Ishikawa (cell line): Measurements from ENCODE around the gene LANCL1.

Experiments
- CEBPB ChIP-seq: IDR thresholded peaks from 2 replicates; pipeline ENCODE4 v1.6.1; 2012
- CREB1 ChIP-seq: IDR thresholded peaks from 2 replicates; pipeline ENCODE4 v1.6.1; 2012; ENCODE audit warnings: low read depth
- EGR1 ChIP-seq: IDR thresholded peaks from 2 replicates; pipeline ENCODE4 v1.6.1; 2012
- EP300 ChIP-seq: IDR thresholded peaks from 2 replicates; pipeline ENCODE4 v1.6.1; 2012; ENCODE audit warnings: borderline replicate concordance
- FOXM1 ChIP-seq: IDR thresholded peaks from 2 replicates; pipeline ENCODE4 v1.6.1; 2012; ENCODE audit warnings: low read depth, borderline replicate concordance
- MAX ChIP-seq: IDR thresholded peaks from 2 replicates; pipeline ENCODE4 v1.6.1; 2012
- NFIC ChIP-seq: IDR thresholded peaks from 2 replicates; pipeline ENCODE4 v1.6.1; 2012
- RAD21 ChIP-seq: IDR thresholded peaks from 2 replicates; pipeline ENCODE4 v1.6.1; 2012; ENCODE audit warnings: low read depth
- REST ChIP-seq: IDR thresholded peaks from 2 replicates; pipeline ENCODE4 v1.6.1; 2012; ENCODE audit warnings: low read depth, mild to moderate bottlenecking
- TAF1 ChIP-seq: IDR thresholded peaks from 2 replicates; pipeline ENCODE4 v1.6.1; 2012; ENCODE audit warnings: low read depth, mild to moderate bottlenecking
- TCF12 ChIP-seq: IDR thresholded peaks from 2 replicates; pipeline ENCODE4 v1.6.1; 2012; ENCODE audit warnings: low read depth
- TEAD4 ChIP-seq: IDR thresholded peaks from 2 replicates; pipeline ENCODE4 v1.6.1; 2012
- USF1 ChIP-seq: IDR thresholded peaks from 2 replicates; pipeline ENCODE4 v1.6.1; 2012
- YY1 ChIP-seq: IDR thresholded peaks from 2 replicates; pipeline ENCODE4 v1.6.1; 2012; ENCODE audit warnings: low read depth
- ZBTB7A ChIP-seq: IDR thresholded peaks from 2 replicates; pipeline ENCODE4 v1.6.1; 2012; ENCODE audit warnings: low read depth

LANCL1 gene

GRCh38 chr2:210422366-210422765, 54.2 kb downstream of the LANCL1 start:
- TF ChIP-seq EGR1 (no peak), USF1 (no peak), CREB1 (no peak), ZBTB7A (no peak), EP300 (no peak), TEAD4 (no peak), NFIC (no peak), CEBPB (no peak), YY1 (no peak), MAX (no peak), TAF1 (no peak), TCF12 (no peak), RAD21 (no peak)

- no peak for TF ChIP-seq YY1
- TF ChIP-seq EP300 = no peak
- TF ChIP-seq TCF12 = no peak
- TF ChIP-seq TAF1 = no peak
- TF ChIP-seq TEAD4 = no peak
- TF ChIP-seq USF1 = no peak
- no peak for TF ChIP-seq CREB1
- no peak for TF ChIP-seq ZBTB7A
- no peak for TF ChIP-seq NFIC
- no peak for TF ChIP-seq RAD21
- no peak for TF ChIP-seq CEBPB
- TF ChIP-seq REST = no peak
- TF ChIP-seq MAX = no peak
- TF ChIP-seq FOXM1 = no peak
- no peak for TF ChIP-seq EGR1
Measured at GRCh38 chr2:210421916-210422315, 54.6 kb downstream of the LANCL1 start.

- no peak for TF ChIP-seq CEBPB
- no peak for TF ChIP-seq CREB1
- no peak for TF ChIP-seq MAX
- no peak for TF ChIP-seq EGR1
- TF ChIP-seq NFIC = no peak
- TF ChIP-seq FOXM1 = no peak
- no peak for TF ChIP-seq TEAD4
- TF ChIP-seq USF1 = no peak
- no peak for TF ChIP-seq TCF12
- no peak for TF ChIP-seq RAD21
Measured at GRCh38 chr2:210412660-210413059, 63.9 kb downstream of the LANCL1 start.

GRCh38 chr2:210410542-210410941, 66.0 kb downstream of the LANCL1 start:
- TF ChIP-seq RAD21 (no peak), EGR1 (no peak), REST (no peak), ZBTB7A (no peak), TEAD4 (no peak), TAF1 (no peak), YY1 (no peak), USF1 (no peak), EP300 (no peak), TCF12 (no peak), FOXM1 (no peak), CEBPB (no peak), CREB1 (no peak), MAX (no peak), NFIC (no peak)
